ENCODE data around the gene CAMK2B. TPM values are rescaled to one million over a fixed set of nuclear protein-coding genes. Genes with fewer than 3 reads are reported as not detected.

Gene CAMK2B
- total RNA-seq, 1 experiment from 2014 or later, result 0.34 TPM

DNA sequence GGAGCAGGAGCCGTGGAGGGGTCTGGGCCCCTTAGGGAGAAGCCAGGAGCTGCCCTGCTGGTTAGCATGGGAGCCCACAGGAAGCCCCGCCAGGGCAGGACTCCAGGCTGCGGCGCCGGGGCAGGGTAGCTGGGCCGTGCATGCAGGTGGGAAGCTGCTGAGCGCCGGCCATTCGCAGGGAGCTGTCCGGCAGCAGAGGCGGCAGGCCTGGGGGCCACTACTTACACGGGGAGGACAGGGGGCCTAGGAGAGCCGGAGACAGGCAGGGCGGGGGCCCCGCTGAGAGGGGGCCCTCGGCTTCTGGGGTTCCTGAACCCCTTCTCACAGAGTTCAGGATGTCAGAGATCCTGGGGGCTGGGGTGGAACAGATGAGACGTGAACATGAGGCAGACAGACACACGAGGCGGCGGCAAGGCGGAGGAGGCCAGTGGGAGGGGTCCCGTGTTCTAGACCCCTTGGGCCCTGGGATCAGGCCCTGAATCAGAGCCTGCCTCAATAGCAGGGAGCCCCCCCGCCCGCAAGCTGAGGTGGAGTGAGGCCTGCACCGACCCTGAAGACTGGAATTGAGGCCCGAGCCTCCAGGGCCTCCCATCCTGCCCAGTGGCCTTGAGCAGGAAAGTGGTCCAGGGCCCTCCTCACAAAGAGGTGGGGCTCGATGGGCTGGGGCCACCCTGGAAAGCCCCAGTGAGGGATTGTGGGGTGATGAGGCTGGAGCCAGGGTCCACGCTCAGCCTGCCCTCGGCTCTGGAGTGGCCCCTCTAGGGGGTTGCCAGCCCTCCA lies 96.6 kb downstream of the CAMK2B start:
- CTCF ChIA-PET, result no interaction called here

More for the DNA sequence above, 96.6 kb downstream of the CAMK2B start:
- Histone ChIP-seq H3K27me3 (ENCODE audit: insufficient read depth, low read length) (no peaks in the 10 kb centered on the region), H3K36me3 (ENCODE audit: control insufficient read depth in 1 of 2, insufficient read depth in 2 of 2, low read length in 2 of 2) (no peaks in the 10 kb centered on the region), H3K4me3 (replicated peaks in 1 of 2; ENCODE audit: low read depth in 1 of 2, low read length in 2 of 2) (no peak overlapping the region), H3K27ac (ENCODE audit: low read depth, low read length) (no peak overlapping the region), H3K4me1 (ENCODE audit: control insufficient read depth in 1 of 2, insufficient read depth in 2 of 2, low read length in 2 of 2) (no peaks in the 10 kb centered on the region), H4K20me1 (ENCODE audit: insufficient read depth) (no peaks in the 10 kb centered on the region), H3K9me3 (ENCODE audit: control insufficient read depth in 1 of 2, insufficient read depth in 1 of 2, low read depth in 1 of 2, low read length in 2 of 2) (no peaks in the 10 kb centered on the region), H3K79me2 (ENCODE audit: insufficient read depth, low read length) (no peaks in the 10 kb centered on the region), H3K9me2 (ENCODE audit: insufficient read depth) (no peaks in the 10 kb centered on the region), H3K9ac (ENCODE audit: low read length) (no peak overlapping the region), H3K4me2 (ENCODE audit: low read length) (no peak overlapping the region), H2AFZ (ENCODE audit: low read depth, low read length, poor library complexity, severe bottlenecking) (no peak overlapping the region)
- ChIA-PET RAD21 (ENCODE audit: low non-redundant PET in 1 of 2, low total read pairs in 2 of 2, uncharacterized antibody in 2 of 2, unreplicated experiment in 2 of 2) (no interaction called here), POLR2A (no interaction called here)
- DNase-seq (ENCODE audit: low read depth, low spot score), result no peak
- intact Hi-C loops (cut with micrococcal nuclease), result no loop called here
- BruUV-seq (replicated peaks), result no TSS peak
- TF ChIP-seq CBX3 (IDR thresholded peaks at IDR 0.05; ENCODE audit: low read depth) (no peak), ELF1 (IDR thresholded peaks at IDR 0.05; ENCODE audit: borderline replicate concordance, low read depth) (no peak), FOSL1 (IDR thresholded peaks at IDR 0.05; ENCODE audit: low read depth) (no peak), JUND (IDR thresholded peaks at IDR 0.05) (no peak), ZFX (IDR thresholded peaks at IDR 0.05) (no peak), SP1 (IDR thresholded peaks at IDR 0.05; ENCODE audit: low read depth) (no peak), EZH2 (IDR thresholded peaks at IDR 0.05) (no peak), EGR1 (IDR thresholded peaks at IDR 0.05; ENCODE audit: low read depth) (no peak)
- TF ChIP-seq, protein P1, sequence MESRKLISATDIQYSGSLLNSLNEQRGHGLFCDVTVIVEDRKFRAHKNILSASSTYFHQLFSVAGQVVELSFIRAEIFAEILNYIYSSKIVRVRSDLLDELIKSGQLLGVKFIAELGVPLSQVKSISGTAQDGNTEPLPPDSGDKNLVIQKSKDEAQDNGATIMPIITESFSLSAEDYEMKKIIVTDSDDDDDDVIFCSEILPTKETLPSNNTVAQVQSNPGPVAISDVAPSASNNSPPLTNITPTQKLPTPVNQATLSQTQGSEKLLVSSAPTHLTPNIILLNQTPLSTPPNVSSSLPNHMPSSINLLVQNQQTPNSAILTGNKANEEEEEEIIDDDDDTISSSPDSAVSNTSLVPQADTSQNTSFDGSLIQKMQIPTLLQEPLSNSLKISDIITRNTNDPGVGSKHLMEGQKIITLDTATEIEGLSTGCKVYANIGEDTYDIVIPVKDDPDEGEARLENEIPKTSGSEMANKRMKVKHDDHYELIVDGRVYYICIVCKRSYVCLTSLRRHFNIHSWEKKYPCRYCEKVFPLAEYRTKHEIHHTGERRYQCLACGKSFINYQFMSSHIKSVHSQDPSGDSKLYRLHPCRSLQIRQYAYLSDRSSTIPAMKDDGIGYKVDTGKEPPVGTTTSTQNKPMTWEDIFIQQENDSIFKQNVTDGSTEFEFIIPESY (IDR thresholded peaks at IDR 0.05; ENCODE audit: extremely low read depth, insufficient replicate concordance, low read length), result no peak
- TF ChIP-seq, protein P2, sequence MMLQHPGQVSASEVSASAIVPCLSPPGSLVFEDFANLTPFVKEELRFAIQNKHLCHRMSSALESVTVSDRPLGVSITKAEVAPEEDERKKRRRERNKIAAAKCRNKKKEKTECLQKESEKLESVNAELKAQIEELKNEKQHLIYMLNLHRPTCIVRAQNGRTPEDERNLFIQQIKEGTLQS (IDR thresholded peaks at IDR 0.05), result no peak
- no peak for ATAC-seq
